Measurements from ENCODE around the gene CTDSP1.

Gene CTDSP1

GRCh38 chr2:218368621-218369153, 31.0 kb upstream of the CTDSP1 start:
- ChIA-PET CTCF (interaction anchor here (3.2 kb wide), 1 partner anchor 12 kb away, joined by 21 read pairs; the partner anchor contains the start of gene CATIP), POLR2A (no interaction called here)
- no peak for DNase-seq (ENCODE audit: extremely low spot score)
- no peak for TF ChIP-seq CTCF (IDR thresholded peaks at IDR 0.05; ENCODE audit: control extremely low read depth, extremely low read depth, low read depth, missing control alignments)

GRCh38 chr2:218369330-218369729, 30.3 kb upstream of the CTDSP1 start:
- CTCF ChIA-PET, result interaction anchor here (1.1 to 3.2 kb wide), 2 partner anchors 13 to 19 kb away, joined by 3 to 21 read pairs; partner anchors contain the start of gene CATIP
- DNase-seq (ENCODE audit: extremely low spot score), result no peak
- POLR2A ChIA-PET, result no interaction called here
- no peak for TF ChIP-seq CTCF (IDR thresholded peaks at IDR 0.05; ENCODE audit: control extremely low read depth, extremely low read depth, low read depth, missing control alignments)

- CTCF ChIA-PET, result interaction anchor here (1.0 to 3.2 kb wide), 5 partner anchors 10 to 18 kb away, joined by 3 to 21 read pairs (median 3); partner anchors contain the start of gene CATIP
- no peak for TF ChIP-seq CTCF (IDR thresholded peaks at IDR 0.05; ENCODE audit: control extremely low read depth, extremely low read depth, low read depth, missing control alignments)
- POLR2A ChIA-PET, result no interaction called here
- DNase-seq (ENCODE audit: extremely low spot score), result no peak
These were observed 29.1 kb upstream of the CTDSP1 start for GRCh38 chr2:218370410-218371063.

GRCh38 chr2:218371983-218372350, 27.7 kb upstream of the CTDSP1 start:
- DNase-seq (ENCODE audit: extremely low spot score), result no peak
- CTCF ChIA-PET, result interaction anchor here (1.6 kb wide), 1 partner anchor 11 kb away, joined by 3 read pairs; no protein-coding TSS in a partner anchor
- no peak for TF ChIP-seq CTCF (IDR thresholded peaks at IDR 0.05; ENCODE audit: control extremely low read depth, extremely low read depth, low read depth, missing control alignments)
- POLR2A ChIA-PET, result no interaction called here

GRCh38 chr2:218374795-218375194, 24.9 kb upstream of the CTDSP1 start:
- POLR2A ChIA-PET, result no interaction called here
- TF ChIP-seq CTCF (IDR thresholded peaks at IDR 0.05; ENCODE audit: control extremely low read depth, extremely low read depth, low read depth, missing control alignments), result no peak
- DNase-seq (ENCODE audit: extremely low spot score), result no peak
- CTCF ChIA-PET, result interaction anchor here (1.1 to 1.2 kb wide), 2 partner anchors 21 to 73 kb away, joined by 3 to 4 read pairs; no protein-coding TSS in a partner anchor

- DNase-seq (ENCODE audit: extremely low spot score), result no peak
- ChIA-PET CTCF (interaction anchor here (1.1 to 1.2 kb wide), 2 partner anchors 21 to 73 kb away, joined by 3 to 4 read pairs; no protein-coding TSS in a partner anchor), POLR2A (no interaction called here)
- TF ChIP-seq CTCF (IDR thresholded peaks at IDR 0.05; ENCODE audit: control extremely low read depth, extremely low read depth, low read depth, missing control alignments), result no peak
These were observed 24.5 kb upstream of the CTDSP1 start for GRCh38 chr2:218375212-218375611.

Data from GM10248 (cell line).